ENCODE results near the gene DHODH. TPM values are rescaled to one million over a fixed set of nuclear protein-coding genes. Genes with fewer than 3 reads are reported as not detected.

The DHODH gene
- total RNA-seq, 2 experiments from 2014 or later = 31.1 to 31.8 TPM

Other genes starting within 250 kb of the DHODH start
- 10 to 100 TPM; 71.8 to 74.5 TPM for gene AP1G1, start 199.9 kb upstream of the DHODH start, total RNA-seq
- 10 to 100 TPM; 16.5 to 16.6 TPM for gene ATXN1L, start 162.8 kb upstream of the DHODH start, total RNA-seq
- 1 to 10 TPM; 3.1 to 4.0 TPM for gene ZNF821, start 124.6 kb upstream of the DHODH start, total RNA-seq
- 100 to 1,000 TPM; 152 to 153 TPM for gene IST1, start 113.2 kb upstream of the DHODH start, total RNA-seq
- gene PKD1L3, start 8.3 kb upstream of the DHODH start, total RNA-seq = under 1 TPM in 1 of 2 experiments, not detected in 1; 0.04 TPM
- gene HP, start 45.8 kb downstream of the DHODH start, total RNA-seq = not detected
- gene HPR, start 54.5 kb downstream of the DHODH start, total RNA-seq = not detected
- 10 to 100 TPM; 30.8 to 31.0 TPM for gene TXNL4B, start 84.9 kb downstream of the DHODH start, total RNA-seq
- gene DHX38, start 85.1 kb downstream of the DHODH start, total RNA-seq = 10 to 100 TPM; 87.4 to 87.6 TPM
- gene PMFBP1, start 163.4 kb downstream of the DHODH start, total RNA-seq = under 1 TPM; 0.11 to 0.73 TPM

Measured in activated CD8-positive, alpha-beta memory T cell treated with anti-CD3 and anti-CD28 coated beads for 36 hours (primary cell).